ENCODE data around the gene METAP1.
"Not testable (repeated sequence)": the region's sequence is repeated elsewhere in the genome, so short reads cannot be mapped to it uniquely, and the experiment has no call there.

METAP1 gene

GRCh38 chr4:98977557-98977956 is 18.0 kb upstream of the METAP1 start:
- Histone ChIP-seq H2AFZ (ENCODE audit: low read depth, low read length) (no peak overlapping the region), H3K9ac (ENCODE audit: low read depth, low read length) (no peak overlapping the region), H3K79me2 (ENCODE audit: insufficient read depth, low read length) (no peaks in the 10 kb centered on the region), H3K4me2 (ENCODE audit: insufficient read depth, low read length) (no peak overlapping the region), H3K4me3 (ENCODE audit: low read depth in 1 of 2, low read length in 2 of 2) (no peak overlapping the region), H3K4me1 (ENCODE audit: insufficient read depth, low read length) (no peaks in the 10 kb centered on the region), H3K27ac (ENCODE audit: low read length) (no peak overlapping the region), H3K9me3 (ENCODE audit: insufficient read depth, low read length, severe bottlenecking) (no peaks in the 10 kb centered on the region), H3K36me3 (ENCODE audit: insufficient read depth, low read length) (no peaks in the 10 kb centered on the region), H3K27me3 (ENCODE audit: insufficient read depth, low read length, poor library complexity) (no peaks in the 10 kb centered on the region), H4K20me1 (ENCODE audit: insufficient read depth, low read length) (no peaks in the 10 kb centered on the region)
- TF ChIP-seq CTCF (IDR thresholded peaks at IDR 0.05; ENCODE audit: borderline replicate concordance, extremely low read depth, low read length, poor library complexity, severe bottlenecking), result no peak
- TF ChIP-seq EZH2 (IDR thresholded peaks at IDR 0.05; ENCODE audit: borderline replicate concordance, low read depth, low read length, severe bottlenecking), result no peak
- DNase-seq (no peak), ATAC-seq (ENCODE audit: insufficient read depth, low read depth) (no peak)

GRCh38 chr4:98987720-98988119 is 7.8 kb upstream of the METAP1 start:
- Histone ChIP-seq H4K20me1 (ENCODE audit: insufficient read depth, low read length) (no peaks in the 10 kb centered on the region), H3K36me3 (ENCODE audit: insufficient read depth, low read length) (no peaks in the 10 kb centered on the region), H3K4me3 (ENCODE audit: low read depth in 1 of 2, low read length in 2 of 2) (no peak overlapping the region), H3K4me1 (ENCODE audit: insufficient read depth, low read length) (no peaks in the 10 kb centered on the region), H3K27ac (ENCODE audit: low read length) (no peak overlapping the region), H3K9ac (ENCODE audit: low read depth, low read length) (no peak overlapping the region), H3K27me3 (ENCODE audit: insufficient read depth, low read length, poor library complexity) (no peaks in the 10 kb centered on the region), H2AFZ (ENCODE audit: low read depth, low read length) (no peak overlapping the region), H3K9me3 (ENCODE audit: insufficient read depth, low read length, severe bottlenecking) (peaks cover 6% of the 10 kb centered on the region), H3K79me2 (ENCODE audit: insufficient read depth, low read length) (no peaks in the 10 kb centered on the region), H3K4me2 (ENCODE audit: insufficient read depth, low read length) (no peak overlapping the region)
- DNase-seq (no peak), ATAC-seq (ENCODE audit: insufficient read depth, low read depth) (no peak)
- TF ChIP-seq EZH2 (IDR thresholded peaks at IDR 0.05; ENCODE audit: borderline replicate concordance, low read depth, low read length, severe bottlenecking), result no peak
- TF ChIP-seq CTCF (IDR thresholded peaks at IDR 0.05; ENCODE audit: borderline replicate concordance, extremely low read depth, low read length, poor library complexity, severe bottlenecking), result no peak

- Histone ChIP-seq H3K79me2 (ENCODE audit: insufficient read depth, low read length) (peaks cover 23% of the 10 kb centered on the region), H3K4me1 (ENCODE audit: insufficient read depth, low read length) (peaks cover 29% of the 10 kb centered on the region)
- not testable (repeated sequence) for H3K9ac ChIP-seq (ENCODE audit: low read depth, low read length); H3K36me3 ChIP-seq (ENCODE audit: insufficient read depth, low read length); DNase-seq; H3K4me3 ChIP-seq (ENCODE audit: low read depth in 1 of 2, low read length in 2 of 2); H4K20me1 ChIP-seq (ENCODE audit: insufficient read depth, low read length); H3K27me3 ChIP-seq (ENCODE audit: insufficient read depth, low read length, poor library complexity); ATAC-seq (ENCODE audit: insufficient read depth, low read depth); H3K4me2 ChIP-seq (ENCODE audit: insufficient read depth, low read length); H3K9me3 ChIP-seq (ENCODE audit: insufficient read depth, low read length, severe bottlenecking); H3K27ac ChIP-seq (ENCODE audit: low read length); H2AFZ ChIP-seq (ENCODE audit: low read depth, low read length)
Observed at GRCh38 chr4:98992835-98993234, 2.7 kb upstream of the METAP1 start.

GRCh38 chr4:98993419-98994071 is 2.0 kb upstream of the METAP1 start:
- no peaks in the 10 kb centered on the region for H3K9me3 ChIP-seq (ENCODE audit: insufficient read depth, low read length, severe bottlenecking)
- no peak overlapping the region for H3K4me2 ChIP-seq (ENCODE audit: insufficient read depth, low read length)
- no peak overlapping the region for H3K4me3 ChIP-seq (ENCODE audit: low read depth in 1 of 2, low read length in 2 of 2)
- ATAC-seq (ENCODE audit: insufficient read depth, low read depth), result no peak
- H3K27me3 ChIP-seq (ENCODE audit: insufficient read depth, low read length, poor library complexity), result no peaks in the 10 kb centered on the region
- H3K36me3 ChIP-seq (ENCODE audit: insufficient read depth, low read length), result no peaks in the 10 kb centered on the region; the same call in 1 of the 2 replicates
- no peak for DNase-seq
- H3K27ac ChIP-seq (ENCODE audit: low read length), result no peak overlapping the region
- peaks cover 30% of the 10 kb centered on the region for H3K79me2 ChIP-seq (ENCODE audit: insufficient read depth, low read length)
- no peak overlapping the region for H3K9ac ChIP-seq (ENCODE audit: low read depth, low read length)
- H3K4me1 ChIP-seq (ENCODE audit: insufficient read depth, low read length), result peaks cover 32% of the 10 kb centered on the region
- TF ChIP-seq EZH2 (IDR thresholded peaks at IDR 0.05; ENCODE audit: borderline replicate concordance, low read depth, low read length, severe bottlenecking), result no peak
- H2AFZ ChIP-seq (ENCODE audit: low read depth, low read length), result peak overlapping the region; percentile 42; the same call in 1 of the 2 replicates
- peaks cover 9% of the 10 kb centered on the region; the same call in 1 of the 2 replicates for H4K20me1 ChIP-seq (ENCODE audit: insufficient read depth, low read length)
